SK-N-SH (cell line): ENCODE data around the gene IGDCC3. TPM values are rescaled to one million over a fixed set of nuclear protein-coding genes. Genes with fewer than 3 reads are reported as not detected.

ENCODE experiments used
- CTCF ChIA-PET: fragments of 300-600, 350-600 bp; formaldehyde crosslinking; extraction: SDS; loops from one replicate; lab custom pipeline; 2021; lab: Yijun Ruan, JAX
- POLR2A ChIA-PET: fragments of 350-600 bp; sonication (Branson Sonifier 250); formaldehyde crosslinking; extraction: SDS; loops from one replicate; lab custom pipeline; 2020; ENCODE audit warnings: antibody characterized with exemption, inconsistent platforms; lab: Yijun Ruan, JAX
- DNase-seq: peaks from one replicate; pipeline ENCODE4 v3.0.0; 2012
- H2AFZ ChIP-seq: fragments of 200-600 bp; sonication (generic); 2 replicates; pipeline ENCODE4 v1.8.1; 2016; ENCODE audit warnings: antibody characterized with exemption, mild to moderate bottlenecking, low read depth
- H3F3A ChIP-seq: fragments of 200-600 bp; sonication (generic); replicated peaks from 2 replicates; pipeline ENCODE3; 2016; ENCODE audit warnings: antibody characterized with exemption, mild to moderate bottlenecking; ENCODE audit not compliant: insufficient read depth
- H3K27ac ChIP-seq, 2 experiments: fragments of 200-500 bp in 1 of 2; fragments of 200-600 bp in 1 of 2; sonication (Bioruptor generic) in 1 of 2; sonication (generic), shearing (Covaris generic) in 1 of 2; 2 replicates each; pipeline versions ENCODE4 v1.5.1 to v1.6.1; 2014 to 2016; ENCODE audit warnings: low read depth in 2 of 2, inconsistent platforms in 1 of 2, low read length in 1 of 2, mild to moderate bottlenecking in 1 of 2, mixed read lengths in 1 of 2
- H3K27me3 ChIP-seq: fragments of 200-600 bp; sonication (generic), shearing (Covaris generic); 2 replicates; pipeline ENCODE4 v1.6.1; 2016; ENCODE audit warnings: mixed run types; ENCODE audit not compliant: insufficient read depth
- H3K36me3 ChIP-seq, 2 experiments: fragments of 200-500 bp in 1 of 2; fragments of 200-600 bp in 1 of 2; sonication (Bioruptor generic) in 1 of 2; sonication (generic) in 1 of 2; replicated peaks in 1 of 2; 2 replicates each; pipeline versions ENCODE3 to v1.5.1; 2014 to 2016; ENCODE audit warnings: low read length in 1 of 2, mild to moderate bottlenecking in 1 of 2; ENCODE audit not compliant: insufficient read depth in 2 of 2, control insufficient read depth in 1 of 2
- H3K4me1 ChIP-seq, 2 experiments: fragments of 200-500 bp in 1 of 2; fragments of 200-600 bp in 1 of 2; sonication (Bioruptor generic) in 1 of 2; sonication (generic), shearing (Covaris generic) in 1 of 2; 2 replicates each; pipeline versions ENCODE4 v1.5.1 to v1.6.1; 2014 to 2016; ENCODE audit warnings: low read depth in 1 of 2, low read length in 1 of 2, mixed run types in 1 of 2; ENCODE audit not compliant: insufficient read depth in 2 of 2, control insufficient read depth in 1 of 2
- H3K4me2 ChIP-seq: fragments of 200-600 bp; sonication (generic), shearing (Covaris generic); 2 replicates; pipeline ENCODE4 v1.6.1; 2017; ENCODE audit warnings: mixed run types
- H3K4me3 ChIP-seq, 2 experiments: fragments of 200-500 bp in 1 of 2; fragments of 200-600 bp in 1 of 2; sonication (Bioruptor generic) in 1 of 2; sonication (generic), shearing (Covaris generic) in 1 of 2; 2 replicates each; pipeline versions ENCODE4 v1.5.1 to v1.8.1; 2014 to 2016; ENCODE audit warnings: low read depth in 2 of 2, inconsistent platforms in 1 of 2, low read length in 1 of 2, mild to moderate bottlenecking in 1 of 2, mixed read lengths in 1 of 2, moderate library complexity in 1 of 2
- H3K79me2 ChIP-seq: fragments of 200-600 bp; sonication (generic); 2 replicates; pipeline ENCODE4 v1.8.1; 2017; ENCODE audit warnings: mild to moderate bottlenecking; ENCODE audit not compliant: insufficient read depth
- H3K9ac ChIP-seq: fragments of 200-600 bp; sonication (generic); 2 replicates; pipeline ENCODE4 v1.6.1; 2017; ENCODE audit warnings: mixed run types
- H3K9me2 ChIP-seq: fragments of 200-600 bp; sonication (generic); 2 replicates; pipeline ENCODE4 v1.6.1; 2017; ENCODE audit warnings: mixed run types
- H3K9me3 ChIP-seq: fragments of 200-600 bp; sonication (generic); 2 replicates; pipeline ENCODE4 v1.6.1; 2017; ENCODE audit warnings: mixed run types, mild to moderate bottlenecking, moderate library complexity
- H4K20me1 ChIP-seq: fragments of 200-600 bp; sonication (generic); 2 replicates; pipeline ENCODE4 v1.6.1; 2017; ENCODE audit warnings: mild to moderate bottlenecking, mixed run types; ENCODE audit not compliant: insufficient read depth
- CHD2 ChIP-seq: fragments of 150-350 bp; IDR thresholded peaks from 2 replicates; pipeline ENCODE4 v1.6.1; 2018; ENCODE audit warnings: low read length; ENCODE audit not compliant: partially characterized antibody
- EP300 ChIP-seq, 2 experiments: IDR thresholded peaks; 2 replicates each; pipeline versions ENCODE4 v1.4.0 to v1.6.1; 2012; ENCODE audit warnings: borderline replicate concordance in 1 of 2, low read depth in 1 of 2, low read length in 1 of 2
- FOSL2 ChIP-seq: IDR thresholded peaks from 2 replicates; pipeline ENCODE4 v1.4.0; 2012; ENCODE audit warnings: low read depth, mild to moderate bottlenecking, moderate library complexity, borderline replicate concordance
- MAX ChIP-seq: IDR thresholded peaks from 2 replicates; pipeline ENCODE4 v1.4.0; 2012; ENCODE audit warnings: low read depth
- NFIC ChIP-seq: IDR thresholded peaks from 2 replicates; pipeline ENCODE4 v1.4.0; 2012; ENCODE audit warnings: borderline replicate concordance
- POLR2AphosphoS5 ChIP-seq: IDR thresholded peaks from 2 replicates; pipeline ENCODE4 v1.6.1; 2012; ENCODE audit warnings: low read depth, low read length
- RAD21 ChIP-seq: IDR thresholded peaks from 2 replicates; pipeline ENCODE4 v1.6.1; 2012; ENCODE audit warnings: mild to moderate bottlenecking, low read length
- RFX5 ChIP-seq: IDR thresholded peaks from 2 replicates; pipeline ENCODE4 v1.6.1; 2012; ENCODE audit warnings: mild to moderate bottlenecking, improper control_type of control experiment, low read length
- SMC3 ChIP-seq: IDR thresholded peaks from 2 replicates; pipeline ENCODE4 v1.6.1; 2012; ENCODE audit warnings: low read depth, low read length, improper control_type of control experiment
- TAF1 ChIP-seq: IDR thresholded peaks from 2 replicates; pipeline ENCODE4 v1.6.1; 2012; ENCODE audit warnings: low read depth, mild to moderate bottlenecking, low read length, moderate library complexity, borderline replicate concordance
- TCF12 ChIP-seq: IDR thresholded peaks from 2 replicates; pipeline ENCODE4 v1.4.0; 2012
- TEAD4 ChIP-seq: IDR thresholded peaks from 2 replicates; pipeline ENCODE4 v1.4.0; 2012; ENCODE audit warnings: mild to moderate bottlenecking, borderline replicate concordance; ENCODE audit not compliant: insufficient read depth
- USF1 ChIP-seq: IDR thresholded peaks from 2 replicates; pipeline ENCODE4 v1.4.0; 2012; ENCODE audit warnings: low read depth, borderline replicate concordance
- ZBTB33 ChIP-seq: IDR thresholded peaks from 2 replicates; pipeline ENCODE4 v1.4.0; 2012; ENCODE audit warnings: low read depth, borderline replicate concordance
- WGBS: methylation state at CpG from one replicate; pipeline ENCODE4 v1.1.6; 2017; ENCODE audit warnings: low lambda C conversion rate; 5-methylcytosine and 5-hydroxymethylcytosine counted together
- polyA plus RNA-seq, 3 experiments: library from polyadenylated mRNA; depleted of rRNA; stranded (reverse); fragments of >200 nt; gene quantifications; 2 replicates each; pipeline ENCODE4 v1.2.3, GENCODE V29; 2012

The IGDCC3 gene
- polyA plus RNA-seq, 1 of the 3 experiments (the other 2 are of a cell fraction), result 0.43 TPM

GRCh38 chr15:65384505-65384894, 6.7 kb upstream of the IGDCC3 start:
- Histone ChIP-seq H3K9me3 (no peaks in the 10 kb centered on the region), H3K4me1 (peaks cover 0 to 30% of the 10 kb centered on the region in 2 experiments; a peak in 1 of 4 replicates), H3F3A (peaks cover 4% of the 10 kb centered on the region), H3K27me3 (peaks cover 10% of the 10 kb centered on the region; the same call in 1 of the 2 replicates), H4K20me1 (no peaks in the 10 kb centered on the region), H3K36me3 (no peaks in the 10 kb centered on the region), H3K4me2 (no peak overlapping the region), H3K79me2 (no peaks in the 10 kb centered on the region), H2AFZ (no peak overlapping the region; the same call in 1 of the 2 replicates), H3K9me2 (no peaks in the 10 kb centered on the region), H3K4me3 (peak overlapping the region in 1 of 2 experiments; percentile 50; a peak in 1 of 4 replicates), H3K9ac (no peak overlapping the region), H3K27ac (no peak overlapping the region)
- POLR2A ChIA-PET, result interaction anchor here (0.5 to 1.9 kb wide), 2 partner anchors 46 to 80 kb away, joined by 4 to 8 read pairs; partner anchors contain the start of gene RNU5B-1
- no peak for TF ChIP-seq NFIC
- no peak for TF ChIP-seq ZBTB33
- no peak for TF ChIP-seq FOSL2
- no peak for TF ChIP-seq POLR2AphosphoS5
- TF ChIP-seq TCF12, result no peak
- no peak for TF ChIP-seq RAD21
- TF ChIP-seq MAX, result no peak
- TF ChIP-seq USF1, result no peak
- WGBS, result 90% methylated on average over 3 of the region's 4 CpGs
- CTCF ChIA-PET, result interaction anchor here (1.0 to 37.1 kb wide), 21 partner anchors 8 to 197 kb away, joined by 3 to 969 read pairs (median 9); no protein-coding TSS in a partner anchor
- no peak for DNase-seq

GRCh38 chr15:65383991-65384390, 6.2 kb upstream of the IGDCC3 start:
- H3K9ac ChIP-seq, result no peak overlapping the region
- H3K4me1 ChIP-seq, result peaks cover 0 to 30% of the 10 kb centered on the region in 2 experiments; a peak in 1 of 4 replicates
- TF ChIP-seq NFIC (no peak), RFX5 (no peak), ZBTB33 (no peak), SMC3 (no peak), MAX (no peak), EP300 (IDR thresholded peaks at IDR 0.05; ENCODE audit: borderline replicate concordance in 1 of 2, low read depth in 1 of 2, low read length in 1 of 2) (no peak), TEAD4 (no peak), TAF1 (no peak), CHD2 (no peak)
- no peaks in the 10 kb centered on the region for H3K79me2 ChIP-seq
- peaks cover 12% of the 10 kb centered on the region; the same call in 1 of the 2 replicates for H3K27me3 ChIP-seq
- DNase-seq, result no peak
- CTCF ChIA-PET, result interaction anchor here (0.8 to 37.1 kb wide), 10 partner anchors 10 to 79 kb away, joined by 3 to 969 read pairs (median 6); partner anchors contain the start of gene RNU5B-1
- no peak overlapping the region for H2AFZ ChIP-seq
- POLR2A ChIA-PET, result no interaction called here
- no peaks in the 10 kb centered on the region for H3K9me3 ChIP-seq
- no peaks in the 10 kb centered on the region for H3K9me2 ChIP-seq
- H3K36me3 ChIP-seq, result no peaks in the 10 kb centered on the region
- H3K4me3 ChIP-seq, result no peak overlapping the region
- H3K27ac ChIP-seq, result no peak overlapping the region
- peaks cover 4% of the 10 kb centered on the region for H3F3A ChIP-seq
- H3K4me2 ChIP-seq, result no peak overlapping the region
- WGBS, result 66% methylated on average over 2 of the region's 6 CpGs
- no peaks in the 10 kb centered on the region for H4K20me1 ChIP-seq
